CD4-positive, alpha-beta memory T cell (primary cell): ENCODE results near the gene ANKRD36C. TPM values are rescaled to one million over a fixed set of nuclear protein-coding genes. Genes with fewer than 3 reads are reported as not detected.
"Not testable (repeated sequence)": the region's sequence is repeated elsewhere in the genome, so short reads cannot be mapped to it uniquely, and the experiment has no call there.

Experiments used
- CTCF ChIA-PET: fragments of 350-600 bp; sonication (Branson Sonifier 250); formaldehyde crosslinking; loops from one replicate; lab custom pipeline; 2021; ENCODE audit warnings: inconsistent platforms; ENCODE audit not compliant: partially characterized antibody; lab: Charles Lee
- POLR2A ChIA-PET: fragments of 350-600 bp; sonication (Branson Sonifier 250); formaldehyde crosslinking; loops from one replicate; lab custom pipeline; 2021; ENCODE audit not compliant: partially characterized antibody; lab: Charles Lee
- DNase-seq, 5 donors: peaks; one replicate each; pipeline versions ENCODE4 v3.0.0 to v3.0.0-alpha.2; 2020 to 2022; ENCODE audit warnings: mixed read lengths in 1 of 5
- H3K27ac ChIP-seq: one replicate; pipeline ENCODE4 v1.7.0; 2013; ENCODE audit warnings: low read depth, low read length
- H3K27me3 ChIP-seq: 2 replicates; pipeline ENCODE4 v1.7.0; 2013; ENCODE audit warnings: mild to moderate bottlenecking, low read length, moderate library complexity; ENCODE audit not compliant: insufficient read depth
- H3K36me3 ChIP-seq: 2 replicates; pipeline ENCODE4 v1.7.0; 2013; ENCODE audit warnings: mild to moderate bottlenecking, low read length, moderate library complexity; ENCODE audit not compliant: insufficient read depth
- H3K4me1 ChIP-seq: 2 replicates; pipeline ENCODE4 v1.7.0; 2013; ENCODE audit warnings: mild to moderate bottlenecking, low read length, moderate library complexity; ENCODE audit not compliant: insufficient read depth
- H3K4me3 ChIP-seq, 2 donors: one replicate each; pipeline ENCODE4 v1.7.0; 2013; ENCODE audit warnings: low read length in 2 of 2, mild to moderate bottlenecking in 1 of 2
- H3K9me3 ChIP-seq, 2 donors: one replicate each; pipeline ENCODE4 v1.7.0; 2013; ENCODE audit warnings: low read length in 2 of 2, control low read depth in 1 of 2; ENCODE audit not compliant: control insufficient read depth in 1 of 2
- H3K27ac Mint-ChIP-seq, 7 donors: one replicate each; pipeline ENCODE4 v1.8.0; 2020 to 2021; ENCODE audit warnings: mixed read lengths in 7 of 7, mild to moderate bottlenecking in 6 of 7, inconsistent platforms in 3 of 7, moderate library complexity in 3 of 7
- H3K27me3 Mint-ChIP-seq, 2 donors: one replicate each; pipeline ENCODE4 v1.8.0; 2020 to 2021; ENCODE audit warnings: mixed read lengths in 2 of 2
- H3K36me3 Mint-ChIP-seq, 2 donors: one replicate each; pipeline ENCODE4 v1.8.0; 2020 to 2021; ENCODE audit warnings: mixed read lengths in 2 of 2, inconsistent platforms in 1 of 2, mild to moderate bottlenecking in 1 of 2
- H3K4me1 Mint-ChIP-seq, 4 donors: one replicate each; pipeline ENCODE4 v1.8.0; 2020 to 2021; ENCODE audit warnings: mixed read lengths in 4 of 4, mild to moderate bottlenecking in 1 of 4
- H3K4me3 Mint-ChIP-seq, 8 donors: one replicate each; pipeline ENCODE4 v1.8.0; 2020 to 2021; ENCODE audit warnings: mixed read lengths in 8 of 8, mild to moderate bottlenecking in 7 of 8, moderate library complexity in 6 of 8, inconsistent platforms in 3 of 8
- H3K9me3 Mint-ChIP-seq, 8 donors: one replicate each; pipeline ENCODE4 v1.8.0; 2020 to 2021; ENCODE audit warnings: mixed read lengths in 8 of 8, mild to moderate bottlenecking in 5 of 8, inconsistent platforms in 3 of 8, moderate library complexity in 1 of 8
- intact Hi-C: fragments of 100-400 bp; cut with micrococcal nuclease; formaldehyde crosslinking; loops from one replicate; pipeline ENCODE4 v1.15.1; 2023
- polyA plus RNA-seq, 2 donors: library from polyadenylated mRNA; unstranded; fragments of 300-500 nt; fragmentation: Illumina TruSeq; gene quantifications; one replicate each; pipeline ENCODE4 v1.2.3, GENCODE V29; 2021
- total RNA-seq, 2 experiments: library from RNA; stranded (reverse); gene quantifications; one replicate each; pipeline ENCODE4 v1.2.3, GENCODE V29; 2021

The ANKRD36C gene
- total and polyA plus RNA-seq, 4 experiments from 2014 or later, result 6.8 to 93.4 (median 57.3) TPM

DNA sequence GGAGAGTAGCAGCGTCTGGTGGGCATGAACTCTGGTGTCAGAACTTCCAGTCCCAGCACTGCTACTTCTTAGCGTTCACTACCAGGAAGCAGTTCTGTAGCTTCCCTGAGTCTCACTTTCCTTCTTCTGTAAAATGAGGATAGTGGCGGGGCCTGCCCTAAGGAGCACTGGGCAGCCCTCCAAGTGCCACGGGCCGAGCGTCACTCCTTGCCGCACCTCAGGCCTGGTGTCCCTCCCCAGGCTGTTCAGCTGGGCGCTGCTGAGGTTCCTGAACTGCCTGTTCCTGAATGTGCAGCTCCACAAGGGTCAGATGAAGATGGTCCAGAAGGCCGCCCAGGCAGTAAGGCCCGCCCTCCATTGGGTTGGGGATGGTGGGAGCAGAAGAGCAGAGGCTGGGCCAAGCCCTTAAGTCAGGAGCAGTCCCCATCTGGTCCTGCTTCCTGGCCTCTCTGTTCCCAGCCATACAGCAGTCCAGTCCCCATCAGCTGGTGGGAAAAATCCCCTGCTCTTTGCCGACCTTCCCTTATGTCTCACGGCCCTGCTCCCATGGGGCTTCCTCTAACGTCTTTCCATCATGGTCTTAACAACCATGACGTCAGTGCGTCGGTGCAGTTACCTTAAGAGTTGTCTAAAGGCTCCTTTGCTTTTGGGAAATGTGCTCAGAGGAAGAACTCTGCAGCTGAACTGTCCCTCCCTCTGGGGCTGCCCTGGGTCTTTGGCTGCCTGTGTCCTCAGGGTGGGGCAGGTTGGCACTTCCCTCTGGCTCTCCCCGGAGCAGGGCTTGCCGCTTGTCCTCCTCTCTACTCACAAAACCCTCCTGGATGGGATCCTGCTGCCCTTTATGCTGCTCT lies 195.2 kb downstream of the ANKRD36C start:
- H3K27me3 Mint-ChIP-seq, H3K4me3 Mint-ChIP-seq, H3K27me3 ChIP-seq, H3K27ac ChIP-seq, H3K36me3 Mint-ChIP-seq, DNase-seq, H3K9me3 ChIP-seq, H3K36me3 ChIP-seq, H3K4me1 Mint-ChIP-seq, H3K27ac Mint-ChIP-seq, CTCF ChIA-PET, intact Hi-C loops, POLR2A ChIA-PET, H3K4me1 ChIP-seq, H3K4me3 ChIP-seq: not testable (repeated sequence)
- peaks cover 0 to 18% (median 13%) of the 10 kb centered on the region in 8 donors for H3K9me3 Mint-ChIP-seq

- intact Hi-C loops, H3K4me3 Mint-ChIP-seq, CTCF ChIA-PET, DNase-seq, H3K9me3 Mint-ChIP-seq, H3K4me3 ChIP-seq, POLR2A ChIA-PET, H3K4me1 Mint-ChIP-seq, H3K27ac Mint-ChIP-seq, H3K36me3 Mint-ChIP-seq, H3K27me3 ChIP-seq, H3K36me3 ChIP-seq, H3K27me3 Mint-ChIP-seq, H3K4me1 ChIP-seq, H3K27ac ChIP-seq, H3K9me3 ChIP-seq: not testable (repeated sequence)
Observed at GRCh38 chr2:95793970-95794369, 197.7 kb downstream of the ANKRD36C start.

DNA sequence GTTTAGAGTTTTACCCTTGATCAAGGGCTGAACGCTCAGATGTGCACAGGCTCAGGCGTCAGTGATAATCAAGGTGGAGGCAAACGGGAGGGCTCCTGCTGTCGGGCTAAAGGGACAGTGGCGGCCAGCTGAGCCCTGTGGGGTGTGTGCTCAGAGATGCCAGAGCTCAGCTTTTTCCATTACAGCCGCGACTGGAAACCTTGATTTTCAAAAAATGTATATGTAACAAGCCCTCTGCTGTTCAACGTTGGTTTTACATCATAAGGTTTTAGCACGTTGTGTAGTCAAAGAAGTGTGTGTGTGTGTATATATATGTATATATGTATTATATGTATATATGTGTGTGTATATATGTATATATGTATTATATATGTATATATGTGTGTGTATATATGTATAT lies 201.4 kb downstream of the ANKRD36C start:
- POLR2A ChIA-PET, H3K4me1 ChIP-seq, H3K27me3 Mint-ChIP-seq, H3K27me3 ChIP-seq, H3K9me3 ChIP-seq, H3K27ac Mint-ChIP-seq, H3K4me3 Mint-ChIP-seq, H3K4me1 Mint-ChIP-seq, H3K36me3 Mint-ChIP-seq, CTCF ChIA-PET, H3K4me3 ChIP-seq, H3K9me3 Mint-ChIP-seq, DNase-seq, H3K36me3 ChIP-seq, intact Hi-C loops, H3K27ac ChIP-seq: not testable (repeated sequence)

- CTCF ChIA-PET, H3K4me1 ChIP-seq, H3K36me3 ChIP-seq, H3K27ac Mint-ChIP-seq, DNase-seq, H3K27me3 ChIP-seq, POLR2A ChIA-PET, H3K27ac ChIP-seq, H3K9me3 ChIP-seq, H3K4me1 Mint-ChIP-seq, H3K4me3 Mint-ChIP-seq, intact Hi-C loops, H3K4me3 ChIP-seq, H3K9me3 Mint-ChIP-seq, H3K36me3 Mint-ChIP-seq, H3K27me3 Mint-ChIP-seq: not testable (repeated sequence)
Observed at GRCh38 chr2:95789385-95789784, 202.2 kb downstream of the ANKRD36C start.

GRCh38 chr2:95788642-95789041 lies 203.0 kb downstream of the ANKRD36C start:
- H3K4me3 Mint-ChIP-seq, H3K4me3 ChIP-seq, H3K27ac Mint-ChIP-seq, H3K36me3 ChIP-seq, H3K9me3 Mint-ChIP-seq, H3K27ac ChIP-seq, H3K27me3 Mint-ChIP-seq, H3K4me1 Mint-ChIP-seq, CTCF ChIA-PET, DNase-seq, H3K27me3 ChIP-seq, H3K36me3 Mint-ChIP-seq, H3K9me3 ChIP-seq, POLR2A ChIA-PET, H3K4me1 ChIP-seq, intact Hi-C loops: not testable (repeated sequence)

Other genes with a start within 250 kb of the ANKRD36C start
- gene GPAT2, start 43.1 kb upstream of the ANKRD36C start, total RNA-seq, result 1 to 10 TPM; 2.9 to 3.3 TPM
- gene GPAT2, start 43.1 kb upstream of the ANKRD36C start, polyA plus RNA-seq, result 1 to 10 TPM; 3.6 to 6.3 TPM
- not detected for gene ADRA2B, start 124.7 kb upstream of the ANKRD36C start, total RNA-seq
- not detected for gene ADRA2B, start 124.7 kb upstream of the ANKRD36C start, polyA plus RNA-seq
- gene ASTL, start 146.7 kb upstream of the ANKRD36C start, total RNA-seq, result 1 to 10 TPM in 1 of 2 experiments, not detected in 1; 1.3 TPM
- under 1 TPM in 1 of 2 donors, not detected in 1; 0.48 TPM for gene ASTL, start 146.7 kb upstream of the ANKRD36C start, polyA plus RNA-seq
- gene DUSP2, start 153.6 kb upstream of the ANKRD36C start, total RNA-seq, result 10 to 100 TPM; 33.4 to 34.6 TPM
- 100 to 1,000 TPM in 1 of 2 donors, 10 to 100 TPM in 1; 48.2 to 303 TPM for gene DUSP2, start 153.6 kb upstream of the ANKRD36C start, polyA plus RNA-seq
- 10 to 100 TPM; 84.9 to 92.9 TPM for gene STARD7, start 217.0 kb upstream of the ANKRD36C start, total RNA-seq
- 100 to 1,000 TPM; 109 to 196 TPM for gene STARD7, start 217.0 kb upstream of the ANKRD36C start, polyA plus RNA-seq